ENCODE measurements around the gene ARVCF.
"Not testable (repeated sequence)": the region's sequence is repeated elsewhere in the genome, so short reads cannot be mapped to it uniquely, and the experiment has no call there.

Gene ARVCF

GRCh38 chr22:19936513-19936912, 80.1 kb downstream of the ARVCF start:
- ATAC-seq, result no peak
- DNase-seq, result no peak

GRCh38 chr22:19935123-19935718, 81.4 kb downstream of the ARVCF start:
- ATAC-seq, DNase-seq: not testable (repeated sequence)

- ATAC-seq, result no peak
- DNase-seq, result no peak
Observed at GRCh38 chr22:19933341-19934241, 83.0 kb downstream of the ARVCF start.

GRCh38 chr22:19932367-19933206, 84.0 kb downstream of the ARVCF start:
- no peak for ATAC-seq
- no peak for DNase-seq

GRCh38 chr22:19931514-19931913, 85.1 kb downstream of the ARVCF start:
- no peak for ATAC-seq
- DNase-seq, result no peak

GRCh38 chr22:19930551-19931486, 85.8 kb downstream of the ARVCF start:
- ATAC-seq (peak; percentile 52), DNase-seq (peak; percentile 16)

- DNase-seq (no peak), ATAC-seq (no peak)
Observed at GRCh38 chr22:19929586-19930550, 86.8 kb downstream of the ARVCF start.

GRCh38 chr22:19928207-19928606, 88.4 kb downstream of the ARVCF start:
- DNase-seq (no peak), ATAC-seq (no peak)

GRCh38 chr22:19927696-19928095, 88.9 kb downstream of the ARVCF start:
- no peak for DNase-seq
- ATAC-seq, result no peak

- DNase-seq, result not testable (repeated sequence)
Observed at GRCh38 chr22:19926028-19926427, 90.6 kb downstream of the ARVCF start.

GRCh38 chr22:19923914-19924513, 92.6 kb downstream of the ARVCF start:
- ATAC-seq (no peak), DNase-seq (no peak)

More at GRCh38 chr22:19926028-19926427, 90.6 kb downstream of the ARVCF start:
- not testable (repeated sequence) for ATAC-seq

GRCh38 chr22:19921544-19922081, 95.0 kb downstream of the ARVCF start:
- DNase-seq (no peak), ATAC-seq (no peak)

Measured in stimulated activated naive CD8-positive, alpha-beta T cell treated with anti-CD3 and anti-CD28 coated beads, Interleukin-15, Interleukin-2, amounts not matched to agents 100 U/mL and 50 U/mL, for 24 hours (primary cell).